HFFc6 (cell line): ENCODE measurements around the gene ANG. TPM values are rescaled to one million over a fixed set of nuclear protein-coding genes. Genes with fewer than 3 reads are reported as not detected.
"Not testable (repeated sequence)": the region's sequence is repeated elsewhere in the genome, so short reads cannot be mapped to it uniquely, and the experiment has no call there.

Experiments used
- DNase-seq: peaks from one replicate; pipeline ENCODE4 v3.0.0-alpha.2; 2018
- H3K27ac Mint-ChIP-seq: 2 replicates; pipeline ENCODE4 v1.8.0; 2020; ENCODE audit warnings: mild to moderate bottlenecking, mixed read lengths
- H3K27me3 Mint-ChIP-seq: 2 replicates; pipeline ENCODE4 v1.8.0; 2021; ENCODE audit warnings: mild to moderate bottlenecking, moderate library complexity, mixed read lengths; ENCODE audit not compliant: insufficient read depth
- H3K36me3 Mint-ChIP-seq: 2 replicates; pipeline ENCODE4 v1.8.0; 2021; ENCODE audit warnings: low read depth, mixed read lengths
- H3K4me1 Mint-ChIP-seq: 2 replicates; pipeline ENCODE4 v1.8.0; 2020; ENCODE audit warnings: low read depth, mixed read lengths
- H3K4me3 Mint-ChIP-seq: 2 replicates; pipeline ENCODE4 v1.8.0; 2020; ENCODE audit warnings: mild to moderate bottlenecking, moderate library complexity, mixed read lengths
- H3K9me3 Mint-ChIP-seq: 2 replicates; pipeline ENCODE4 v1.8.0; 2020; ENCODE audit warnings: mild to moderate bottlenecking, mixed read lengths
- long read RNA-seq: library from polyadenylated mRNA; unstranded; transcript quantifications from one replicate; pipeline ENCODE4 v2.0.0, GENCODE V29; 2019
- total RNA-seq, 6 experiments: library from RNA; stranded (reverse); fragmentation: NEBNext Ultra II Directional; extraction: Animal tissue kit (Norgen Biotek cat#: 25700); gene quantifications; 2 replicates in 1 of 6; 3 replicates in 5 of 6; pipeline ENCODE4 v1.2.3, GENCODE V29; 2021
- TF ChIP-seq, protein P1 (sequence below): fragments of 200-600 bp; sonication (generic); IDR thresholded peaks from 2 replicates; pipeline ENCODE4 v1.5.0; 2021; ENCODE audit warnings: antibody characterized with exemption, mild to moderate bottlenecking

Gene ANG
- total RNA-seq, result 1 to 10 TPM; 2.4 to 4.0 (median 3.2) TPM
- long read RNA-seq, partial matches to known transcripts, result 0 of 4 reads
- long read RNA-seq, other reads (novel, unspliced or antisense), result 0 of 4 reads

DNA sequence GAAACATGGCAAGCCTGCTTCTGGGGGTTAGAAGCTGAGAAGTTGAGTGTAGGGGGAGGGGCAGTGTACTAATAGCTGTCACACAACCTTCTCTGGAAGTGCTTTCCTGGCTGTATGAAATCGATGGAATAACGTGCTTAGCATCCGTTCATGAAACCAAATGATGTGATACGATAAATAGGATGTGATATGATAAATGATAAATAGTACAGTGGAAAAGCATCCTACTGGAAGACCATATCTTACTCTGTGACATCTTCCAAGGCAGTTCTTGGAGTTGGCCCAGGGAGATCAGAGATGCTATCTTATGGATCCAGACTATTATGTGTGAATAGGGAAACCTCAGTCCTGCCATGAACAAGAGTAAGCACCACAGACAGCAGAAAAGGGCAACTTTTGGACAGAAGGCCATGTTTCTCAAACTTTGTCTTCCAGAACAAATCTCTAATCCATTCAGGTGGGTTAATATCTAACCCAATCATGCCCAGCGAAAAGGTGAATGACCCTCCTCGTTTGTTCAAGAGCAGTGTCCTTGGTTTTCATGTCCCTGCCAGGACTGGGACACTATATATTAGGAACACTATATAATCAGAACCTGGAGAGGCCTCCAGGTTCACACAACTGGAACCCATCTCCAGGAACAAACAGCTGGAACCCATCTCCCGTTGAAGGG, at the start of gene ANG:
ANG (plus strand) TSS at position 598 of the 673 bp plus-strand sequence. CDS start 4,801 bp downstream, outside the sequence.
- no peak within 1 kb of the TSS for H3K4me3 Mint-ChIP-seq
- TF ChIP-seq, protein P1, sequence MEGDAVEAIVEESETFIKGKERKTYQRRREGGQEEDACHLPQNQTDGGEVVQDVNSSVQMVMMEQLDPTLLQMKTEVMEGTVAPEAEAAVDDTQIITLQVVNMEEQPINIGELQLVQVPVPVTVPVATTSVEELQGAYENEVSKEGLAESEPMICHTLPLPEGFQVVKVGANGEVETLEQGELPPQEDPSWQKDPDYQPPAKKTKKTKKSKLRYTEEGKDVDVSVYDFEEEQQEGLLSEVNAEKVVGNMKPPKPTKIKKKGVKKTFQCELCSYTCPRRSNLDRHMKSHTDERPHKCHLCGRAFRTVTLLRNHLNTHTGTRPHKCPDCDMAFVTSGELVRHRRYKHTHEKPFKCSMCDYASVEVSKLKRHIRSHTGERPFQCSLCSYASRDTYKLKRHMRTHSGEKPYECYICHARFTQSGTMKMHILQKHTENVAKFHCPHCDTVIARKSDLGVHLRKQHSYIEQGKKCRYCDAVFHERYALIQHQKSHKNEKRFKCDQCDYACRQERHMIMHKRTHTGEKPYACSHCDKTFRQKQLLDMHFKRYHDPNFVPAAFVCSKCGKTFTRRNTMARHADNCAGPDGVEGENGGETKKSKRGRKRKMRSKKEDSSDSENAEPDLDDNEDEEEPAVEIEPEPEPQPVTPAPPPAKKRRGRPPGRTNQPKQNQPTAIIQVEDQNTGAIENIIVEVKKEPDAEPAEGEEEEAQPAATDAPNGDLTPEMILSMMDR, result no peak
- DNase-seq, result no peak
- 0 out of 2 replicates have a peak, but pooled peaks cover 3% of the 10 kb centered on the region for H3K27me3 Mint-ChIP-seq
- H3K4me1 Mint-ChIP-seq, result peaks cover 26% of the 10 kb centered on the region
- no peak within 1 kb of the TSS for H3K27ac Mint-ChIP-seq
- H3K9me3 Mint-ChIP-seq, result no peaks in the 10 kb centered on the region
- H3K36me3 Mint-ChIP-seq, result no peaks in the 10 kb centered on the region

DNA sequence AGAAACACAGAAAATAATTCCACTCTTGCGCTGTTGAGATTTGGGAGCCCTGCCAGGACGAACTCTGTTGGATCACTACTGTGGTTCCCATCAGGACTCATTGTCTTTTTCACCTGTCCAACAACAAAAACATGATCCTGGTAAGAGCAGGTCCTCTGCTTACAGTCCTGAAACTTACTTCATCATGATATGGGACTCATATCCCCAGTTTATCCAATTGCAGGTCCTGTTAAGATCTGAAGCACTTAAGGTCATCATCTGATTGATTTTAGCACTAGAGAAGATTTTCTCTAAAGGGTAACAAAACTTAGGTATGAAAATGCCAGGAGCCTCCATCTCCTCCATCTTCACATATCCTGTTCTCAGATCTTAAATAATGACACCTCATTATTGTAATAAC, 47.0 kb upstream of the ANG start, which contains the start of gene OR6S1:
OR6S1 (minus strand) TSS at position 101 of the 400 bp plus-strand sequence; CDS start at position 101, 0 bp downstream.
- H3K27ac Mint-ChIP-seq, result no peak within 1 kb of the TSS
- H3K4me3 Mint-ChIP-seq, result no peak within 1 kb of the TSS
- DNase-seq, result no peak
- H3K4me1 Mint-ChIP-seq, result 0 out of 2 replicates have a peak, but pooled peaks cover 6% of the 10 kb centered on the region
- TF ChIP-seq, protein P1, result no peak
- H3K9me3 Mint-ChIP-seq, result no peaks in the 10 kb centered on the region
- peaks cover 11% of the 10 kb centered on the region for H3K27me3 Mint-ChIP-seq
- no peaks in the 10 kb centered on the region for H3K36me3 Mint-ChIP-seq

DNA sequence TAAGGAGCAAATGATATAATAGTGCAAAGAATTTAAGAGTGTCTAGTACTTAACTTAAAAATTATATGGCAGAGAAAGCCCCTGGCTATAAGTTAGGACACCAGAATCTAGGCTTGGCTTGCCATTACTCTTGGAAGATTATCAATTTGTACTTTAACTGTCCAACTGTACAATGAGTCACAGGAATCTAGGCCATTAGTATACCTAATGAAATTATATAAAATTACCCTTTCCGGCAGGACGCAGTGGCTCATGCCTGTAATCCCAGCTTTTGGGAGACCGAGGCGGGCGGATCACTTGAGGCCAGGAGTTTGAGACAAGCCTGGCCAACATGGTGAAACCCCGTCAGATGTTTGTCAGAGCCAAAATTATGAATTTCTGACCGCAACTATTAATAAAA, 46.4 kb upstream of the ANG start:
- no peaks in the 10 kb centered on the region for H3K36me3 Mint-ChIP-seq
- no peak overlapping the region for H3K4me3 Mint-ChIP-seq
- TF ChIP-seq, protein P1, result no peak
- H3K4me1 Mint-ChIP-seq, result 0 out of 2 replicates have a peak, but pooled peaks cover 6% of the 10 kb centered on the region
- DNase-seq, result no peak
- peaks cover 8% of the 10 kb centered on the region for H3K27me3 Mint-ChIP-seq
- H3K27ac Mint-ChIP-seq, result no peak overlapping the region
- H3K9me3 Mint-ChIP-seq, result no peaks in the 10 kb centered on the region

DNA sequence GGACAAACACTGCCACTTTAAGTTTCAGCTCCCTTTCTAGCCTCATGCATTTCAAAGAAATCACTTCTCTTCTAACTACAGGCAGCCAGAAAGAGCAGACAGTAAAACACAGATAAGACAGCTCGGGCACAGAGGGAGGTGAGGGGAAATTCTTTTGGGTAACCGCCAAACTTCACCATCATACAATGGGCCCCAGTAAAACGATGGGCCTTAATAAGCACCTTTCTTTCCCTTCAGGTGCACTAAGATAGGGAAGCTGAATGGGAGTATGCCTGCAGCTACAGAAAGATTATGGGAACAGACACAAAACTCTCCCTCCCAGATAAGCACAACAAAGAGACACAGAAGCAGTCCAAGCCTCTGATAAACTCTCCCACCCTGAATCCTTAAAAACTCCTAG, 45.8 kb upstream of the ANG start:
- not testable (repeated sequence) for H3K27ac Mint-ChIP-seq

DNA sequence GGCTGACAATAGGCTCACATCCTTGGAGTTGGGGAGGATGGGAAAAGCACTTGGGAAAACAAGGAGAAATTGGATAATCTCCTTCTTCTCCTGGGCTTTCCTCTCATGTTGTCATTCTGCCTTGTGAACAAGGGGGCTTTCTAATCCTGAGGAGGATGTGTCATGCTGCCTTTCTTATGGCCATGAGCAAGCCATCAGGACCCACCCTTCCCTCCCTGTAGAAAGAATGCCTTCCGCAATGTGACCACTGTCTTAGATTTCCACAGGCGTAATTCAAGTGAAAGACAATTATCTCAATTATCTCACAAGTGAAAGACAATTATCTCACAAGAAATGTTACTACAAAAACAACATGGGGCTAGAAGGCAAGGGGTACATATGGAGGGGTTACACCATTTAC, 44.0 kb upstream of the ANG start:
- Mint-ChIP-seq H3K9me3 (no peaks in the 10 kb centered on the region), H3K27me3 (peaks cover 8% of the 10 kb centered on the region), H3K36me3 (no peaks in the 10 kb centered on the region), H3K4me1 (0 out of 2 replicates have a peak, but pooled peaks cover 6% of the 10 kb centered on the region), H3K27ac (no peak overlapping the region), H3K4me3 (no peak overlapping the region)
- DNase-seq, result no peak
- TF ChIP-seq, protein P1, result no peak

More for the DNA sequence above, 45.8 kb upstream of the ANG start:
- H3K4me3 Mint-ChIP-seq, DNase-seq, H3K36me3 Mint-ChIP-seq, H3K9me3 Mint-ChIP-seq, H3K27me3 Mint-ChIP-seq, H3K4me1 Mint-ChIP-seq: not testable (repeated sequence)

DNA sequence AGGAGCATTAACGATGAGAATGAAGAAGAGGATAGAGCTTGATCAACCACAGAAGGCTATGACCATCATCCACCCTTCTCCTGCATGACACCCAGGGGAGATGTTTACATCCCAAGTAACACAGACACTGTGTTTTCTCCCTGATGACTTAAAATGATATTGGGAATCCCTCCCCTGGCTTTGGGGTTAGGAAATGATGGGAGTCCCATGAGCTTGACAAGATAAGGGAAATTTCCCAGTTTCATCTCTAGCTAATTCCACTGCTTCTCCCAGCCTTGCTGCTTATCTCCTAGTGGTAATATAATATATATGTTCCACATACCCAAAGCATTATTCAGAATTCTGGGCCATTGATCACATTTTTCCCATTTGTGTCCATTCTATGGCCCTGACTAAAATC, 43.1 kb upstream of the ANG start:
- Mint-ChIP-seq H3K9me3 (no peaks in the 10 kb centered on the region), H3K36me3 (no peaks in the 10 kb centered on the region), H3K27ac (no peak overlapping the region), H3K27me3 (peaks cover 11% of the 10 kb centered on the region), H3K4me3 (no peak overlapping the region), H3K4me1 (0 out of 2 replicates have a peak, but pooled peaks cover 6% of the 10 kb centered on the region)
- TF ChIP-seq, protein P1, result no peak
- DNase-seq, result no peak
